ENCODE results near the gene DOCK1.

- TF ChIP-seq CTCF (IDR thresholded peaks at IDR 0.05; ENCODE audit: low read length) (no peak), EZH2 (optimal IDR thresholded peaks at IDR 0.05; ENCODE audit: low read depth, low read length) (no peak)
Observed at GRCh38 chr10:126921162-126921561, 15.9 kb downstream of the DOCK1 start.

Data from MM.1S (cell line).